NCI-H187 treated with DMSO at 0.1 percent for 48 hours (cell line): ENCODE measurements around the gene DCC.

Experiments used
- DNase-seq: peaks from one replicate; lab custom pipeline; 2025; lab: John Stamatoyannopoulos, UW

Gene DCC

GRCh38 chr18:53225567-53226325 is 885.7 kb downstream of the DCC start:
- DNase-seq = no peak

DNA sequence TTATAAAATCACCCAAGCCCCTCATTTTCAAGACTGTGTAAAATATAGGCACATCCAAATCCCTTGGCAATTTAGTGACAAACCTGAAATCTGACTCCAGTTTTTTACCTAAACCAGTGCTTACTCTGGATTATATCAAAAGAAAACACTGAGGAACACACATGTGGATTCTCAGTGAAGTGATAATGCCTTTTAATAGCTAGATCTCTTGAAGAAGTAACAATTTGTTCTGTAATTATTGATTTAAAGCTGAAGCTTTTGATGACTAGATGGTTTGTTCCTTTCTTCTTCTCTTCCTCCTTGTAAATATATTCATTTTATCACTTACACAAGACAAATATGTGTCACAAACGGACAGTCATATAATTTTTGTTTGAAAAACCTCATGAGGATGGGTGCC is 894.6 kb downstream of the DCC start:
- no peak for DNase-seq

GRCh38 chr18:53241161-53241560 is 901.2 kb downstream of the DCC start:
- no peak for DNase-seq

- no peak for DNase-seq
Measured at GRCh38 chr18:53253789-53254188, 913.8 kb downstream of the DCC start.

GRCh38 chr18:53254265-53254664 is 914.3 kb downstream of the DCC start:
- DNase-seq = no peak

DNA sequence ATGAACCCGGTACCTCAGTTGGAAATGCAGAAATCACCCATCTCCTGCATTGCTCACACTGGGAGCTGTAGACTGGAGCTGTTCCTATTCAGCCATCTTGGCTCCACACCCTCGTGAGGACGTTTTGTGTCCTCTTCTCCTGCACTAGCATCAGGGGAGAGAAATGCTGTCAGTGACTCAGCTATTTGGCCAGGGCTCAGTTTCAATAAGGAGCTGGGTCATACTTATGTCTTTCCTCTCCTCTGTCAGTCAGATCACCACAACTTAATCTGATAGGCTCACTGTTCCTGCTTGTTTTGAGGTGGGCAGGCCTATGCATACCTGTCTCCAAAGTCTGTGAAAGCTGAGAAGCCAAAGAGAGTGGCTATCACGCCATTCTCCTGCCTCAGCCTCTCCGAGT is 921.2 kb downstream of the DCC start:
- DNase-seq = no peak

DNA sequence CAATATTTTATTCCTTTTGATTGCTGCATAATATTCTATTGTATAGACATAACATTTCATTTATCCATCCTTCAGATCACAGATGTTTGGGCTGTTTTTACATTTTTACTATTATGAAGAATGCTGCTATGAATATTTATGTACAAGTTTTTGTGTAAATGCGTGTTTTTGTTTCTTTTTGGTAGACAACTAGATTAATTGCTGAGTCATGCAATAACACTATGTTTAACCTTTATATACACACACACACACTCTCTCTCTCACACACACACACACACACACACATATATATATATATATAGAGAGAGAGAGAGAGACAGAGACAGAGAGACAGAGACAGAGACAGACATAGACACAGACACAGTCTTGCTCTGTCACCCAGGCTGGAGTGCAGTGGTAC is 926.9 kb downstream of the DCC start:
- no peak for DNase-seq

- no peak for DNase-seq
Measured at GRCh38 chr18:53268455-53268854, 928.5 kb downstream of the DCC start.

- DNase-seq = no peak
Measured at GRCh38 chr18:53281406-53281805, 941.4 kb downstream of the DCC start.

DNA sequence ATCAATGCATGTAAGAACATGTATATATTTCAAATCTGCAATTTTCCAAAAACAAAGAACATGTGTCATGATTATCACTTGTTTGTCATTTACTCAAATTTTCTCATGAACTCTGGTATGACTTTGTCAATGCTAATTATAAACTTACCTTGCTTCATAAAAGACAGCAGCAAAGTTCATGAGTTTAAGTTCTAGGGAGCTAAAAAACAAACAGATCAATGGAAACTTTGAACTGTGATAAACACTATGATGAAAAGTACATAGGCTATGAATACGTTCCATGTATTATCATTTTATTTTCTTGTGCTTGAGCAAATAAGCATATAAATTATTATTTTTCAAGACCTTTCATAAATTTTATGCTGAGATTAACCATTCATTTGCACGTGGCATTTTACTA is 943.7 kb downstream of the DCC start:
- DNase-seq = no peak

DNA sequence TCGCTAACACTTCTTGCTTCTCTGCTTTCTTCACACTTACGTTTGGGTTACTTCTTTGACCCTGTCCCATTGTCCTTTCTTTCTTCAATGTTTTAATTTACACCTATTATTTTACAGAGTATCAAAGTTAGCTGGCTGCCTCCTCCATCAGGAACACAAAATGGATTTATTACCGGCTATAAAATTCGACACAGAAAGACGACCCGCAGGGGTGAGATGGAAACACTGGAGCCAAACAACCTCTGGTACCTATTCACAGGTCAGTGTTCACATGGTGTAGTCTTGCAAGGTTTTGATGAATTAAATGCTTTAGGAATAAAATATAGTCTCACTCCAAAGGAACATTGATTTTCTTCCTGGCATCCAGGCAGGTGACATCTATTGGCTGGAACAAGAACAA is 965.5 kb downstream of the DCC start:
- no peak for DNase-seq

DNA sequence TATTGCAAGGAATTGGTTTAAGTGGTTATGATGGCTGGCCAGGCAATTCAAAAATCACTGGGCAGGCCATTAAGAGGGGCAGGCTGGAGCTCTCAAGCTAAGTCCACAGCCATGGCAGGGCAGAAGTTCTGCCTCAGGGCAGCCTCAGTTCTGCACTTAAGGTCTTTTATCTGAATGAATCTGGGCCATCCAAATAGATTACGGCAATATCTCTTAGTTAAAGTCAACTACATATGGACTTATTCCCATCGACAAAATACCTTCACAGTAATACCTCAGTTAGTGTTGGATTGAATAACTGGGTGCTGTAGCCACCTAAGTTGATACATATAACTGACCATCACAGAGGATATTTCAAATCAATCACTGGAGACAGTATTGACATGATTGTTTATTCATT is 979.6 kb downstream of the DCC start:
- DNase-seq = no peak

DNA sequence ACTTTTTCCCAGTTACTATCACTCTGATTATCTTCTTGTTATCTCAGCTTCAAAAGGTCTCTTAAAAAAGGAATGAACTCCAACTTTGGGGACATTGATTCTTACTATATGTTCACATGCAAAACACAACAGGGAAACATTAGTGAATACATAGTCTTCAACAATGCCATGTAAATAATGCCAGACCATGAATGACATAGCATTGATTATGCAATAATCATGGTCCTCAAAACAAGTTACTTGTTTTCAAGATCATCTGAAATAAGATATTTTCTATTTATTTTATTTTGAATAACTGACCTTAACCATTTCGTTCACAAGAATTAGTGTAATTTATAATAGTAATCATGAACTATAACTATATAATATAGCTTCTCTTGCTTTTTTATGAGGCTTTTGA is 982.2 kb downstream of the DCC start:
- DNase-seq = no peak

DNA sequence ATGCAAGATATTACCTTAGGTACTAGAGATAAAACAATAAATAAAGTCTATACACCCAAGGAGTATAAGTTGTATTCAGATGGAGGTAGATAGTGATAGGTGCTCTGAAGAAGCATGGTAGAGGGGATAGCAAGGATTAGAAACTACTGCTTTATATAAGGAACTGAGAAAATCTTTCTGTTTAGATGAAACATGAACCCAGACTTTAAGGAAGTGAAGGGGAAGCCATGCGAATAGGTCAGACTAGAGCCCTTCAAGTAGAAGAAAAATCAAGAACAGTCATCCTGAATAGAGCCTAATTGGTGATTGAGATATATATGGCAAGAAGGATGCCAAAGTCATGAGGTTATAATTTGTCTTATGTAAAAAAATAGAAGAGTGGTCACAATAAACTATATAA is 984.4 kb downstream of the DCC start:
- DNase-seq = no peak

DNA sequence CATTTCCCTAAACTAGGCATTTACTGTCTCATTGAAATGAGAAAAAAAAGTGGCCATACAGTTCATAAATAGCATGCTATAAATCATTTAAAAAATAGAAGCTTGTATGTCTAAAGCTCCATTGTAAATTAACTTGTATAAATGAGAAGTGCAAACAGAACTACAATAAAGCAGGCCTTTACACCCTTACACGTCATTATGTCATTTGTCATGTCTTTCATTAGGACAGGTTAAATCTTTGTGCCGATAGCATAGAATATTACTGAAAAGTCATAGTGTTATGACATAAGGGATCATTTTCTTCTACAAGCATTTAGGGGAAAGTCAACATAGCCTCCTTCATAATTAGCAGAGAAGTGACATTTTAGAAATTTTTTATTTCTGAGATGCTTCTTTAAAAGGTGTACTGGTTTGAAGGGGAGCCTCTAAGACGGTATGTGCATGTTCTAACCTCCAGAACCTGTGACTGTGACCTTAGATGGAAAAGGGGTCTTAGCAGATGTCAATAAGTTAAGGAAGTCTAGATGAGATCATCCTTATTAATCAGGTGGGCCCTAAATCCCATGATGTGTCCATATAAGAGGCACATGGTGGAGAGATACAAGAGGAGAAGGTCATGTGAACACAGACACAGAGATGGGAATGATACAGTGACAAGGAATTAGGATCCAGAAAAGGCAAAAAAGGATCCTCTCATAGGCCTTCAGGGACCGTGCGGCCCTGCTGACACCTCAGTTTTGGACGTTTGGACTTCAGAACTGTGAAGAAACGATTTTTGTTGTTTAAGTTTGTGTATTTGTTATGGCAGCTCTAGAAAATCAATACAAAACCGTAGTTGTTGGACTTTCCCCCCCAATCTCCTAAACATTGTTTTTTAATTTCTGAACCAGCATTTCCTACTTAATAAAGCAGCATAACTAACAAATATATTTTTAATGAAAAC is 1020.8 kb downstream of the DCC start:
- DNase-seq = no peak

DNA sequence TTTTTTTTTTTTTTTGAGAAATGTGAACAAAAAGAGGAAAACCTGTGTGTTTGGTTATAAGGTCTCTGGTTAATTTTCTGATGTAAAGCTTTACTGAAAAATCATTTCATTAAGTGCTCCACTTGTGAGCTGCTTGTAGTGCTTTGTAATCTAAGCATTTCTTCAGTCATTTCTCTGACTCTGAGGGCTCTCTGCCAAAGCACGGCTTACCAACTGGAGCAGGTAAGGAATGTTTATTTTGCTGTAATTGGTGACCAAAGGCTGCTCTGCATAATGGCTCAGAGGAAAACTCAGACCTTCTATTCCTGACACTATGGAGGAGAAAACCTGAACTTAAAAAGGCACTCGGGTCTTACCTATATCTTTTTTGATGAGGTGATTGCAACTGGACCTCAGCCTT is 1035.6 kb downstream of the DCC start:
- no peak for DNase-seq

DNA sequence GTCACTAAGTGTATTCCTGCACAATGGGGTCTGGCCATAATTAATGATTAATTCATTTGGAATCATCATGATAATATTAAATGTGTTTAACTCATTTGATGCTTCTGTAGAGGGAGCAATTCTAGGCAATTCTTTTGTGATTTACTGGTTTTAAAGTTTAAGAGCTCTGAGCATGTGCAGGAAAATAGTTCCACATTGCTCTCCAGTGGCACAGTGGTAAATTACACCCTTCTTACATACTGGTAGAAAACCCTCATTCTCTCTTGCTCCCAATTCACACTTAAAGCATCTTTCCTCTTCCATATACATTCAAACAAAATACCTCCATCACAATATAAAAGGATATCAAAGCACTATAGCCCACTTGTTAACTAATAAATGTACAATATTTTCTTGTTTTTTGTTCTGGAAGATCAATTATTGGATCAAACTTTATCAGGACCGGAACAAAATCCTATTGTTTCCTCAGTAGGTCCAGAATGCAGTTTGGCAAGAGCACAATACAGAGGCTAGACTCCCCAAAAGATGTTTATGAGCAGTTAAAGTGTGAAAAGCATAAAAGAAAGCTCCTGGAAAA is 1040.2 kb downstream of the DCC start:
- peak; percentile 19 for DNase-seq

GRCh38 chr18:53382870-53383269 is 1042.9 kb downstream of the DCC start:
- DNase-seq = no peak

DNA sequence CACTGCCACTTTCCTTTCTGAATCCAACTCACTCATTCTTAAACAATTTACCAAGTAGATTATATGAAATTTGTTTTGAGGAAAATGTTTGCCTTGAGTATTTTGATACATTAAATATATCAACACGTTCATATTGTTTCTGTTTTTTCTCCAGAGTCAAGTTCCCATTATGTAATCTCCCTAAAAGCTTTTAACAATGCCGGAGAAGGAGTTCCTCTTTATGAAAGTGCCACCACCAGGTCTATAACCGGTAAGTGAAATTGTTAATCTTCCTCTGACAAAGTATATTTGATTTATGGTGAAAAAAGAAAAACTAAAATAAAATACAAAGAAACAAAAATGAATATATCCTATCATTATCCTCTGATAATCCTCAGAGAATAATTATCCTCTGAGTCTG is 1045.9 kb downstream of the DCC start:
- no peak for DNase-seq

DNA sequence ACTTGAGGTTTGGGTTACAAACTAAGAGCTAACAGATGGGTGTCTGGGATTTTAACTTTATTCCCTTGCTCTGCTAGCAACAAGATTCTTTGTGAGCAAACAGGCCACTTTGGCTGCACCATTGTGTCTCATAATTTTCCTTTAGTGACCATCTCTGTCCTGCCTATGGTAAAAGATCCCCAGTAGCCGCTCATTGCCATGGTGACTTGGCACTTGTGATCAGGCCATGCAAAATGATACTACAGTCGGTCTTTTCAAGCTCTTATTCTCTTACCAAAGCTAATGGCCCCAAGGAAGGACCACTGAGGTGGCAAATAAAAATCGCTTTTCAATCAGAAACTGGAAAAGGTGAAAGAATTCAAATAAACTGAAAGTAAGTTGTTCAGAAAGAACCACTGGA is 1047.6 kb downstream of the DCC start:
- no peak for DNase-seq

- DNase-seq = no peak
Measured at GRCh38 chr18:53402670-53403069, 1062.7 kb downstream of the DCC start.

DNA sequence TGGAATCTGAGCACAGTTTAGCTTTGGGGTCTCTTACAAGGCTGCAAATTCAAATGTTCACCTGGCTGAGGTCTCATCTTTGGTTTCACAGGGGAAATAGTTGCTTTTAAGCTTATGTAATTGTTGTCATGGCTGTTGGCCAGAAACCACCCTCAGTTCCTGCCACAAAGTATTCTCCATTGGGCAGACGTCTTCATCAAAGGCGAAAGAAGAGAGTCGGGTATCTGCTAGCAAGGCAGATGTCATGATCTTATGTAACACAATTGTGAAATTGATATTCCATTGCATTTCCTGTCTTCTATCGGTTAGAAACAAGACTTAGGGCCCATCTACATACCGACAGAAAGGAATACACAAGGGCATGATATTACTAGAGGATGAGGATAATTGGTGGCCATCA is 1068.3 kb downstream of the DCC start:
- DNase-seq = no peak

GRCh38 chr18:53411511-53411910 is 1071.5 kb downstream of the DCC start:
- DNase-seq = no peak
